PFSK-1 (cell line): ENCODE measurements around the gene CACNA1C.

ENCODE experiments used
- FOXP2 ChIP-seq: optimal IDR thresholded peaks from 2 replicates; pipeline ENCODE3; 2011; ENCODE audit warnings: borderline replicate concordance, control low read depth, inconsistent platforms; ENCODE audit not compliant: insufficient read depth; ENCODE audit errors: extremely low read length, extremely low read depth
- POLR2AphosphoS5 ChIP-seq: IDR thresholded peaks from 2 replicates; pipeline ENCODE4 v1.6.1; 2012; ENCODE audit warnings: low read depth, mild to moderate bottlenecking, control low read depth, low read length, moderate library complexity
- SIN3A ChIP-seq: IDR thresholded peaks from 2 replicates; pipeline ENCODE4 v1.6.1; 2012; ENCODE audit warnings: mild to moderate bottlenecking, low read length, moderate library complexity, borderline replicate concordance; ENCODE audit not compliant: insufficient read depth
- TAF1 ChIP-seq: IDR thresholded peaks from 2 replicates; pipeline ENCODE4 v1.6.1; 2012; ENCODE audit warnings: low read length, control low read depth, borderline replicate concordance; ENCODE audit not compliant: insufficient read depth
- TF ChIP-seq, protein P1 (sequence below), 2 experiments: IDR thresholded peaks; 2 replicates each; pipeline versions ENCODE4 v1.6.1 to v1.8.0; 2011 to 2012; ENCODE audit warnings: low read depth in 2 of 2, low read length in 2 of 2, control low read depth in 1 of 2, inconsistent platforms in 1 of 2, mild to moderate bottlenecking in 1 of 2, moderate library complexity in 1 of 2; ENCODE audit not compliant: insufficient read depth in 1 of 2

The CACNA1C gene

DNA sequence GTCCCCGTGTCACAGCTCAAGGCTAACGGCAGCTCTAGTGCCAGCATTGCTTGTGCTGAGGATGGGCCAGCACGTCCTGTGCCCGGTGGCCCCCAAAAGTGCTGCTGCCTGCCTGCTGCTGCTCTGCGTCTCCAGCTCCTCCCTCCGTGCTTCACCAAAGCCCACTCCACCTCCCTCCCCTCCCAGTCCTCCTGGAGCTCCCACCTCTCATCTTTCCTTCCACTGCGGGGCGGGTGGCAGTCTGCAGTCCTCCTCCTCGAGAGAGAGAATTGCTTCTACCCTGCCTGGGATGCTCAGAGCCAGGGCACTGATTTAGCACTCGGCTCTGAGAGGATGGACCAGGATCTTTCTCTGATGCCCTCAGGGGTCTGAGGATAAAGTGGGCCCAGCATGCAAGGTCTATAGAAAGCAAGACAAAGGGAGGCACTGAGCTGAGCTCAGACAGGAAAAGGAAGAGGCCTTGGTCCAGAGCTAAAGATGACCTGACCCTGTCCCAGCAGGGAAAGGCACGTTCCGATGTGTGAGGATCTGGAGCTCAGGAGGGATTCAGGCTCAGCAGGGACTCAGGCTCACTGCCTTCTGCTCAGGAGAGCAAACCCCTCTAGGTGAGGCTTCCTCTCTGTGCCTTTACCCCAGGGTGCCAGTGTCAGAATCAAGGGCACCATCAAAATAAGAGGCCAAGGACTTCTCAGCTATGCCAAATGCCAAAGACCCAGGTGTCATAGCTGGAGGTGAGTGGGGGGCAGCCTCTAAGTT lies 628.8 kb downstream of the CACNA1C start:
- TF ChIP-seq POLR2AphosphoS5 = no peak
- TF ChIP-seq SIN3A = no peak
- TF ChIP-seq, protein P1, sequence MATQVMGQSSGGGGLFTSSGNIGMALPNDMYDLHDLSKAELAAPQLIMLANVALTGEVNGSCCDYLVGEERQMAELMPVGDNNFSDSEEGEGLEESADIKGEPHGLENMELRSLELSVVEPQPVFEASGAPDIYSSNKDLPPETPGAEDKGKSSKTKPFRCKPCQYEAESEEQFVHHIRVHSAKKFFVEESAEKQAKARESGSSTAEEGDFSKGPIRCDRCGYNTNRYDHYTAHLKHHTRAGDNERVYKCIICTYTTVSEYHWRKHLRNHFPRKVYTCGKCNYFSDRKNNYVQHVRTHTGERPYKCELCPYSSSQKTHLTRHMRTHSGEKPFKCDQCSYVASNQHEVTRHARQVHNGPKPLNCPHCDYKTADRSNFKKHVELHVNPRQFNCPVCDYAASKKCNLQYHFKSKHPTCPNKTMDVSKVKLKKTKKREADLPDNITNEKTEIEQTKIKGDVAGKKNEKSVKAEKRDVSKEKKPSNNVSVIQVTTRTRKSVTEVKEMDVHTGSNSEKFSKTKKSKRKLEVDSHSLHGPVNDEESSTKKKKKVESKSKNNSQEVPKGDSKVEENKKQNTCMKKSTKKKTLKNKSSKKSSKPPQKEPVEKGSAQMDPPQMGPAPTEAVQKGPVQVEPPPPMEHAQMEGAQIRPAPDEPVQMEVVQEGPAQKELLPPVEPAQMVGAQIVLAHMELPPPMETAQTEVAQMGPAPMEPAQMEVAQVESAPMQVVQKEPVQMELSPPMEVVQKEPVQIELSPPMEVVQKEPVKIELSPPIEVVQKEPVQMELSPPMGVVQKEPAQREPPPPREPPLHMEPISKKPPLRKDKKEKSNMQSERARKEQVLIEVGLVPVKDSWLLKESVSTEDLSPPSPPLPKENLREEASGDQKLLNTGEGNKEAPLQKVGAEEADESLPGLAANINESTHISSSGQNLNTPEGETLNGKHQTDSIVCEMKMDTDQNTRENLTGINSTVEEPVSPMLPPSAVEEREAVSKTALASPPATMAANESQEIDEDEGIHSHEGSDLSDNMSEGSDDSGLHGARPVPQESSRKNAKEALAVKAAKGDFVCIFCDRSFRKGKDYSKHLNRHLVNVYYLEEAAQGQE (IDR thresholded peaks at IDR 0.05; ENCODE audit: insufficient read depth in 1 of 2, low read depth in 2 of 2, low read length in 2 of 2) = no peak
- no peak for TF ChIP-seq TAF1
- no peak for TF ChIP-seq FOXP2

GRCh38 chr12:2682296-2683251 lies 629.8 kb downstream of the CACNA1C start:
- TF ChIP-seq FOXP2 (no peak), SIN3A (no peak), POLR2AphosphoS5 (no peak), TAF1 (no peak)
- TF ChIP-seq, protein P1 (IDR thresholded peaks at IDR 0.05; ENCODE audit: insufficient read depth in 1 of 2, low read depth in 2 of 2, low read length in 2 of 2) = no peak

DNA sequence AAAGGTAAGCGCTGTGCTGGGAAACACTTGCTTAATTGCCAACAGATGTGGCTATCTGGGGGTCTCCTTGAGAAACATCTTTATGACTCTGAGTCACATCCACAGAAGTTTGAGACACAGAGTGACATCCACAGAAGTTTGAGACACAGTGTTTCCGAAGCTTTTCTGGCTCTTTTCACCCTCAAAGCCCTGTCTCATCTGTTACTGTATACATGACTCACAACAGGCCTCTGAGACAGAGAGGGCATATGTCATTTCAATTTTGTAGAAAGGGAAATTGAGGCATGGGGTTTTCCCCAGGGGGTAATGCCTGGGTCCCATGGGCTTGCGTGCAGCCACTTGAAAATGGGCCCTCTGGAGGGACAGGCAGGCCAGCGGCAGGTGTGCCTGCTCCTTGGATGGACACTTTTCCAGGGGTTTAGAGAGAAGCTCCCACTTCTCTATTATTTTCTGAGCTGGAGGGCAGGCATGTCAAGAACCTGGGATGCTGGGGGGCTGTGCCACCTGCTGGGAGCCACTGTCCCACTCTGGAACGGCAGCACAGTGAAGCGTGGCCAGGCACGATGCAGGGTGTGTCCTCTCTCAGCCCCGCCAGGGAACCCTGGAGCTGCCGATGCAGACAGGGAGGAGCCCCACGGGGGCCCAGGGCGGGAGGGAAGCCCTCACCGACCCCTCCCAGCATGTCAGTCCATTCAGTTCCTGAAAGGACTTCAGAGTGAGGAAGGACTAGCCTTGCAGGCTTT lies 630.7 kb downstream of the CACNA1C start:
- TF ChIP-seq, protein P1 (IDR thresholded peaks at IDR 0.05; ENCODE audit: insufficient read depth in 1 of 2, low read depth in 2 of 2, low read length in 2 of 2) = no peak

- TF ChIP-seq POLR2AphosphoS5 = no peak
- TF ChIP-seq, protein P1 (IDR thresholded peaks at IDR 0.05; ENCODE audit: insufficient read depth in 1 of 2, low read depth in 2 of 2, low read length in 2 of 2) = no peak
- no peak for TF ChIP-seq SIN3A
- TF ChIP-seq TAF1 = no peak
- no peak for TF ChIP-seq FOXP2
These were observed 633.5 kb downstream of the CACNA1C start for GRCh38 chr12:2686280-2686646.
